Tibial artery (tissue), 4 donors: ENCODE measurements around the gene NR2E3.

Experiments used
- DNase-seq, 2 donors: peaks; one replicate each; pipeline ENCODE4 v3.0.0-alpha.2; 2019
- H3K27ac ChIP-seq, 2 donors: fragments of 200-600 bp; sonication (generic) in 1 of 2; 1 replicate in 1 of 2; 2 replicates in 1 of 2; pipeline ENCODE4 v1.5.1; 2018 to 2019; ENCODE audit warnings: mild to moderate bottlenecking in 1 of 2
- H3K27me3 ChIP-seq, 2 donors: fragments of 200-600 bp; sonication (generic) in 1 of 2; one replicate each; pipeline versions ENCODE4 v1.5.1 to v1.6.0; 2016 to 2019
- H3K36me3 ChIP-seq, 3 donors: fragments of 200-600 bp; sonication (generic) in 2 of 3; one replicate each; pipeline ENCODE4 v1.5.1; 2016 to 2019; ENCODE audit warnings: mild to moderate bottlenecking in 2 of 3
- H3K4me1 ChIP-seq, 4 donors: fragments of 200-600 bp; sonication (generic) in 2 of 4; 1 replicate in 3 of 4; 2 replicates in 1 of 4; pipeline ENCODE4 v1.5.1; 2016 to 2019
- H3K4me3 ChIP-seq, 2 donors: fragments of 200-600 bp; sonication (generic) in 1 of 2; 1 replicate in 1 of 2; 2 replicates in 1 of 2; pipeline ENCODE4 v1.5.1; 2018 to 2019; ENCODE audit warnings: mild to moderate bottlenecking in 2 of 2
- H3K9me3 ChIP-seq, 3 donors: fragments of 200-600 bp; sonication (generic) in 1 of 3; one replicate each; pipeline ENCODE4 v1.5.1; 2016 to 2019
- CTCF ChIP-seq, 2 experiments: fragments of 200-600 bp in 1 of 2; fragments of 450-650 bp in 1 of 2; IDR thresholded peaks; one replicate each; pipeline ENCODE4 v1.5.1; 2017 to 2019; ENCODE audit warnings: antibody characterized with exemption in 2 of 2, mild to moderate bottlenecking in 1 of 2, moderate library complexity in 1 of 2
- intact Hi-C: fragments of 100-400 bp; cut with DNase I; formaldehyde crosslinking; loops from one replicate; pipeline ENCODE4 v1.15.0; 2023; ENCODE audit warnings: low total_unique reads

The NR2E3 gene

GRCh38 chr15:71775856-71776255 is 34.5 kb upstream of the NR2E3 start:
- Histone ChIP-seq H3K36me3 (peaks cover 8 to 24% (median 10%) of the 10 kb centered on the region in 3 donors), H3K27ac (no peak overlapping the region), H3K4me3 (no peak overlapping the region), H3K9me3 (no peaks in the 10 kb centered on the region), H3K27me3 (no peaks in the 10 kb centered on the region), H3K4me1 (peaks cover 0 to 14% (median 11%) of the 10 kb centered on the region in 4 donors)
- intact Hi-C loops, result no loop called here
- DNase-seq, result no peak
- TF ChIP-seq CTCF (IDR thresholded peaks at IDR 0.05), result no peak

GRCh38 chr15:71776304-71776703 is 34.0 kb upstream of the NR2E3 start:
- intact Hi-C loops, result no loop called here
- Histone ChIP-seq H3K9me3 (no peaks in the 10 kb centered on the region), H3K27ac (no peak overlapping the region), H3K4me3 (no peak overlapping the region), H3K36me3 (peaks cover 7 to 20% (median 10%) of the 10 kb centered on the region in 3 donors), H3K4me1 (peaks cover 0 to 19% (median 14%) of the 10 kb centered on the region in 4 donors), H3K27me3 (no peaks in the 10 kb centered on the region)
- DNase-seq, result no peak
- no peak for TF ChIP-seq CTCF (IDR thresholded peaks at IDR 0.05)

- Histone ChIP-seq H3K27me3 (no peaks in the 10 kb centered on the region), H3K9me3 (no peaks in the 10 kb centered on the region), H3K4me1 (peaks cover 0 to 21% (median 16%) of the 10 kb centered on the region in 4 donors), H3K27ac (no peak overlapping the region), H3K36me3 (peaks cover 0 to 11% (median under 1%) of the 10 kb centered on the region in 3 donors), H3K4me3 (no peak overlapping the region)
- no peak for TF ChIP-seq CTCF (IDR thresholded peaks at IDR 0.05)
- no peak for DNase-seq
- intact Hi-C loops, result no loop called here
Observed at GRCh38 chr15:71777216-71777943, 33.0 kb upstream of the NR2E3 start.

- Histone ChIP-seq H3K36me3 (peaks cover 0 to 10% (median 0%) of the 10 kb centered on the region in 3 donors), H3K4me1 (peaks cover 0 to 29% (median 16%) of the 10 kb centered on the region in 4 donors), H3K27me3 (no peaks in the 10 kb centered on the region), H3K4me3 (no peak overlapping the region), H3K27ac (peak overlapping the region; percentile 62 to 67), H3K9me3 (no peaks in the 10 kb centered on the region)
- DNase-seq, result no peak
- intact Hi-C loops, result no loop called here
- no peak for TF ChIP-seq CTCF (IDR thresholded peaks at IDR 0.05)
Observed at GRCh38 chr15:71779073-71779797, 31.1 kb upstream of the NR2E3 start.

GRCh38 chr15:71780115-71780976 is 30.0 kb upstream of the NR2E3 start:
- TF ChIP-seq CTCF (IDR thresholded peaks at IDR 0.05), result peak; percentile 59 to 65
- intact Hi-C loops, result no loop called here
- peak overlapping the region; percentile 14 to 20 for H3K4me3 ChIP-seq
- peak; percentile 27 to 64 for DNase-seq
- H3K4me1 ChIP-seq, result peaks cover 0 to 29% (median 16%) of the 10 kb centered on the region in 4 donors
- H3K27ac ChIP-seq, result peak overlapping the region; percentile 62 to 67
- H3K9me3 ChIP-seq, result no peaks in the 10 kb centered on the region
- H3K27me3 ChIP-seq, result no peaks in the 10 kb centered on the region
- peaks cover 0 to 10% (median 0%) of the 10 kb centered on the region in 3 donors for H3K36me3 ChIP-seq
